ENCODE measurements around the gene KCNN3. TPM values are rescaled to one million over a fixed set of nuclear protein-coding genes. Genes with fewer than 3 reads are reported as not detected.

Gene KCNN3
- total and polyA plus RNA-seq, 2 of the 8 experiments (the other 6 are each of a cell fraction or from before 2014, with no cell fraction given) = 2.8 to 3.7 TPM

DNA sequence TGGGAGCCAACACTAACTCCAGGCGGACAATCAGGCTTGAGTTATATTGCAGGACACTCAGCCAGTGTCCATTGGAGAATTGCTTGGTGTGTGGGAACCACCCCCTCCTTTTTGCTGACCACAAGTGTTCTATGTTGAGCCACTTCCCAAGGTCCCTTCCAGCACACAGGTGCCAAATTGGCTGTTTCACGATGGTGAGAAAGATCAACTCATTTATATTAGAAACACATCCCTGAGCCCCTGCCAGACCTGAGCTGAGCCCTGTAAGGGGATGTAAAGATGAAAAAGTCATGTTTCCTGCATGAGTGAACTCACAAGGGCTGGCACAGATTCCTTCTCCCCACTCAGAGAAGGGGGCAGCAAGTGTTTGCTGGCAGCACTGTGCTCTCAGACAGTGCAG lies 96.5 kb downstream of the KCNN3 start:
- H3K4me3 ChIP-seq (ENCODE audit: extremely low read depth in 1 of 4, insufficient read depth in 2 of 4, low read depth in 3 of 4, low read length in 4 of 4) = no peak overlapping the region
- no peak overlapping the region for H4K5ac ChIP-seq (ENCODE audit: insufficient read length, low read depth, low read length)
- ChIA-PET POLR2A (ENCODE audit: partially characterized antibody) (no interaction called here), CTCF (ENCODE audit: partially characterized antibody) (interaction anchor here (0.5 to 9.6 kb wide), 25 partner anchors 9 to 179 kb away, joined by 3 to 56 read pairs (median 4); no protein-coding TSS in a partner anchor)
- no peak overlapping the region for H3K56ac ChIP-seq (replicated peaks; ENCODE audit: insufficient read length, low read depth, low read length)
- H3K18ac ChIP-seq (ENCODE audit: extremely low read depth, low read length) = no peak overlapping the region
- H3K9ac ChIP-seq (replicated peaks in 1 of 4; ENCODE audit: extremely low read depth in 1 of 4, low read depth in 3 of 4, low read length in 3 of 4) = no peak overlapping the region
- no peaks in the 10 kb centered on the region for H3K9me3 ChIP-seq (ENCODE audit: insufficient read depth in 2 of 2, low read depth in 1 of 2, low read length in 1 of 2)
- H4K8ac ChIP-seq (ENCODE audit: extremely low read depth, insufficient read depth, low read length) = no peak overlapping the region
- H2BK120ac ChIP-seq (replicated peaks; ENCODE audit: low read depth, low read length) = no peak overlapping the region
- no peaks in the 10 kb centered on the region for H3K79me2 ChIP-seq (ENCODE audit: control insufficient read depth in 1 of 2, insufficient read depth in 2 of 2, low read length in 2 of 2)
- H3K4ac ChIP-seq (replicated peaks; ENCODE audit: insufficient read length, low read depth, low read length) = no peak overlapping the region
- no peaks in the 10 kb centered on the region for H4K20me1 ChIP-seq (replicated peaks in 1 of 2; ENCODE audit: control insufficient read depth in 1 of 2, insufficient read depth in 2 of 2, low read length in 2 of 2)
- H4K91ac ChIP-seq (replicated peaks; ENCODE audit: insufficient read length, low read length) = no peak overlapping the region
- no peak overlapping the region for H3K27ac ChIP-seq (ENCODE audit: low read depth, low read length)
- H2BK15ac ChIP-seq (ENCODE audit: low read length) = no peak overlapping the region
- no peak overlapping the region for H2AFZ ChIP-seq (ENCODE audit: low read length)
- no peak overlapping the region for H3K14ac ChIP-seq (ENCODE audit: insufficient read length)
- H3K27me3 ChIP-seq (replicated peaks in 1 of 4; ENCODE audit: control insufficient read depth in 3 of 4, extremely low read depth in 1 of 4, insufficient read depth in 3 of 4, low read length in 3 of 4) = no peaks in the 10 kb centered on the region
- no peaks in the 10 kb centered on the region for H3K79me1 ChIP-seq (ENCODE audit: low read depth, low read length)
- H2AK5ac ChIP-seq (ENCODE audit: low read depth, low read length) = no peak overlapping the region
- no peak overlapping the region for H3K4me2 ChIP-seq (ENCODE audit: insufficient read depth in 1 of 2, low read depth in 2 of 2, low read length in 2 of 2)
- H3K23me2 ChIP-seq (ENCODE audit: low read depth, low read length) = no peaks in the 10 kb centered on the region
- no peaks in the 10 kb centered on the region for H3K36me3 ChIP-seq (ENCODE audit: control insufficient read depth in 2 of 4, insufficient read depth in 4 of 4, low read length in 3 of 4)
- WGBS, 2 experiments (ENCODE audit: extremely low coverage in 1 of 2, insufficient coverage in 1 of 2, insufficient read length in 1 of 2, insufficient replicate concordance in 2 of 2, low coverage in 1 of 2, low lambda C conversion rate in 2 of 2, missing lambda C conversion rate in 1 of 2) = 94% methylated on average over 2 of the region's 2 CpGs; no CpG with 5 or more reads in 1 of the 2 experiments
- no peak overlapping the region for H3K23ac ChIP-seq (ENCODE audit: insufficient read length)
- no peak overlapping the region for H2BK5ac ChIP-seq (ENCODE audit: low read depth, low read length)
- DNase-seq (ENCODE audit: low read depth in 1 of 2, low spot score in 2 of 2) (no peak), FAIRE-seq (no peak)
- peaks cover 0 to 11% (median 8%) of the 10 kb centered on the region in 4 experiments; a peak in 6 of 7 replicates for H3K4me1 ChIP-seq (replicated peaks in 1 of 4; ENCODE audit: control insufficient read depth in 3 of 4, insufficient read depth in 4 of 4, low read length in 3 of 4)
- H2BK20ac ChIP-seq (ENCODE audit: low read length) = no peak overlapping the region
- 0 out of 2 replicates have a peak overlapping the region, but pooled peaks have one; percentile 22 for H2BK12ac ChIP-seq (ENCODE audit: low read depth, low read length)
- no peak for TF ChIP-seq SIN3A (conservative IDR thresholded peaks at IDR 0.05 in 1 of 2, IDR thresholded peaks at IDR 0.05 in 1 of 2; ENCODE audit: low read depth in 1 of 2, low read length in 2 of 2)
- no peak for TF ChIP-seq TAF1 (IDR thresholded peaks at IDR 0.05; ENCODE audit: low read depth, low read length)
- no peak for TF ChIP-seq RBBP5 (IDR thresholded peaks at IDR 0.05; ENCODE audit: borderline replicate concordance, low read depth, low read length)
- TF ChIP-seq SP2 (IDR thresholded peaks at IDR 0.05; ENCODE audit: low read length) = no peak
- TF ChIP-seq TEAD4 (IDR thresholded peaks at IDR 0.05; ENCODE audit: low read depth, low read length) = no peak
- TF ChIP-seq ZNF274 (IDR thresholded peaks at IDR 0.05; ENCODE audit: borderline replicate concordance, extremely low read depth, low read length) = no peak
- TF ChIP-seq CBX5 (IDR thresholded peaks at IDR 0.05; ENCODE audit: low read depth, low read length) = no peak
- TF ChIP-seq RXRA (IDR thresholded peaks at IDR 0.05; ENCODE audit: insufficient read depth, low read depth, low read length) = no peak
- no peak for TF ChIP-seq BCL11A (IDR thresholded peaks at IDR 0.05; ENCODE audit: low read depth in 2 of 2, low read length in 2 of 2)
- TF ChIP-seq, protein P1, sequence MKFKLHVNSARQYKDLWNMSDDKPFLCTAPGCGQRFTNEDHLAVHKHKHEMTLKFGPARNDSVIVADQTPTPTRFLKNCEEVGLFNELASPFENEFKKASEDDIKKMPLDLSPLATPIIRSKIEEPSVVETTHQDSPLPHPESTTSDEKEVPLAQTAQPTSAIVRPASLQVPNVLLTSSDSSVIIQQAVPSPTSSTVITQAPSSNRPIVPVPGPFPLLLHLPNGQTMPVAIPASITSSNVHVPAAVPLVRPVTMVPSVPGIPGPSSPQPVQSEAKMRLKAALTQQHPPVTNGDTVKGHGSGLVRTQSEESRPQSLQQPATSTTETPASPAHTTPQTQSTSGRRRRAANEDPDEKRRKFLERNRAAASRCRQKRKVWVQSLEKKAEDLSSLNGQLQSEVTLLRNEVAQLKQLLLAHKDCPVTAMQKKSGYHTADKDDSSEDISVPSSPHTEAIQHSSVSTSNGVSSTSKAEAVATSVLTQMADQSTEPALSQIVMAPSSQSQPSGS (IDR thresholded peaks at IDR 0.05; ENCODE audit: low read length) = no peak
- TF ChIP-seq EGR1 (IDR thresholded peaks at IDR 0.05; ENCODE audit: borderline replicate concordance, low read depth, low read length) = no peak
- TF ChIP-seq JUN (IDR thresholded peaks at IDR 0.05; ENCODE audit: low read depth, low read length) = no peak
- no peak for TF ChIP-seq NRF1 (IDR thresholded peaks at IDR 0.05; ENCODE audit: low read depth, low read length)
